Endothelial cell of hepatic sinusoid (primary cell): ENCODE results near the gene STRIP1.

Source experiments
- in situ Hi-C: cut with HindIII; loops from 2 replicates; pipeline ENCODE4 v1.10.0; 2017; ENCODE audit warnings: low sequenced_read_pairs

The STRIP1 gene

GRCh38 chr1:110048923-110049601 lies 14.6 kb downstream of the STRIP1 start:
- in situ Hi-C loops = no loop called here

GRCh38 chr1:110049801-110050601 lies 15.6 kb downstream of the STRIP1 start:
- in situ Hi-C loops = no loop called here

- in situ Hi-C loops = no loop called here
These were observed 16.3 kb downstream of the STRIP1 start for GRCh38 chr1:110050602-110051261.

- in situ Hi-C loops = no loop called here
These were observed 16.8 kb downstream of the STRIP1 start for GRCh38 chr1:110051262-110051648.

GRCh38 chr1:110053552-110054428 lies 19.4 kb downstream of the STRIP1 start:
- in situ Hi-C loops = no loop called here

GRCh38 chr1:110055493-110056284 lies 21.3 kb downstream of the STRIP1 start:
- in situ Hi-C loops = no loop called here

- in situ Hi-C loops = no loop called here
These were observed 21.9 kb downstream of the STRIP1 start for GRCh38 chr1:110056285-110056683.

GRCh38 chr1:110056776-110057175 lies 22.4 kb downstream of the STRIP1 start:
- in situ Hi-C loops = no loop called here

- in situ Hi-C loops = no loop called here
These were observed 23.6 kb downstream of the STRIP1 start for GRCh38 chr1:110057963-110058518.

- in situ Hi-C loops = no loop called here
These were observed 24.2 kb downstream of the STRIP1 start for GRCh38 chr1:110058591-110058990.

- in situ Hi-C loops = no loop called here
These were observed 24.9 kb downstream of the STRIP1 start for GRCh38 chr1:110059133-110059863.

- in situ Hi-C loops = no loop called here
These were observed 25.7 kb downstream of the STRIP1 start for GRCh38 chr1:110060034-110060661.

- in situ Hi-C loops = no loop called here
These were observed 26.2 kb downstream of the STRIP1 start for GRCh38 chr1:110060662-110061060.

- in situ Hi-C loops = no loop called here
These were observed 26.9 kb downstream of the STRIP1 start for GRCh38 chr1:110061341-110061740.

GRCh38 chr1:110062612-110063011 lies 28.2 kb downstream of the STRIP1 start:
- in situ Hi-C loops = no loop called here

GRCh38 chr1:110063781-110064180 lies 29.4 kb downstream of the STRIP1 start:
- in situ Hi-C loops = no loop called here

GRCh38 chr1:110064576-110065337 lies 30.3 kb downstream of the STRIP1 start:
- in situ Hi-C loops = no loop called here

GRCh38 chr1:110065841-110066240 lies 31.4 kb downstream of the STRIP1 start:
- in situ Hi-C loops = no loop called here
